GM12875 (cell line): ENCODE measurements around the gene TLR3.

ENCODE experiments used
- H3K4me3 ChIP-seq: one replicate; pipeline ENCODE4 v1.5.1; 2011; ENCODE audit warnings: low read depth, low read length, control low read depth
- CTCF ChIP-seq: IDR thresholded peaks from 2 replicates; pipeline ENCODE4 v1.5.1; 2011; ENCODE audit warnings: low read depth, mild to moderate bottlenecking, control low read depth, inconsistent platforms, low read length, moderate library complexity, borderline replicate concordance; ENCODE audit not compliant: insufficient read depth

Gene TLR3

DNA sequence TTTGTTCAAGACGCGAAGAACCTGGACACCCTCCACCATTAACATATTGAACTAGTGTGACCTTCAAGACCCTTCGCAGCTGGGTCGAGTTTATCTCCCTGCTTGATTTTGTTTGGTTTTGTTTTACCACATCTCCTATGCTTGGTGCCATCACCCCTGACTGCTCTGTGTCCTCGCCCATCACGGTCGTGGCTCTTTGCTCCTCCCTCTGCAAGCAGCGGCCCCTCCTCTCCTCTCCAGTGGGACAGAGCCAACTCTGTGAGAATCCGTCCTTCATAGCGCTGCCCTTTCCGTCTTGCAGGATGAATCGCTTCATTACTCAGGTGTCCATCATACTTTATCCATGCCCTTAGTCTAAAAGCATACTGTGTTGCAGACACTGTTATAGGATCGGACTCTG, 26.4 kb downstream of the TLR3 start:
- no peak for TF ChIP-seq CTCF

DNA sequence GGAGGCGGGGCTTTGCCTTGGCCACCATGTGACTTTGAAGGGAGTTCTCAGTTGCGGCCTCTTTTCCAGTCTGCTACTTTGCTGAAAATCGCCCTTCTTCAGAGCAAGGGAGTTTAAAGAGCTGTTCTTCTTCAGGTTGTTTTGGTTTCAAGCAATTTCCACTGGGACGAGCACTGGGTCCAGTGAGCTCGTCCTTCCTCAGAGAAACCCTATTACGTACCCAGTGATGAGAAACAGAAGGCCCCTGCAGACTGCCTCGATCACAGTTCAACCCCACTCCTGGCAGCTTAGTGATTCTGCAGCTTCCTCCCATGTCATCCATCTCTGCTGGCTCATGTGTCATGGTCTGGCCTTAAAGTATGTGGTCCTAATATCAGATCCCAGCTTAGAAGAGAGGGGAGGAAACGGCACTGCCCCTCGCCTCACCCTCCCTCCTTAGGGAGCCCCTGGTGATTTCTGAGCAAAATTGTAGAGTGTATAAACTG, 27.8 kb downstream of the TLR3 start:
- no peak for TF ChIP-seq CTCF
- H3K4me3 ChIP-seq = no peak overlapping the region

More for the DNA sequence above, 26.4 kb downstream of the TLR3 start:
- no peak overlapping the region for H3K4me3 ChIP-seq

DNA sequence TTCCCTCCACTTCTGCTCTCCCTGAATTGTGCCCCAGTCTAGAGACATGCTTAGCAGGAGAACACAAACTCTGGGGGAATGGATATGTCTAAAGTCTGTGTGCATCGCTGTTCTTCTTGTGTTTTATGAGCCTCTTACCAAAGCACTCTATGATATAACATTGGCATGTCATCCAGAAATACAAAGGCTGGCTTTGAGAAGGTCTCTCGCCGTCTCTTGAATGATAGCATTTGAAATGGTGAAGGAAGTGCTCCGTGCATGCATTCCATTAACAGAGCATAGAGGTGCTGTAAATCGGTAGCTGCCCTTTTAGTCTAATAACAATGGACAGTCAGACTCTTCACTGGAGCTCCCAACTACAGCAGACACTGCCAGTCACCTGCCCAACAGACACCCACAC, 28.4 kb downstream of the TLR3 start:
- no peak overlapping the region for H3K4me3 ChIP-seq
- no peak for TF ChIP-seq CTCF

- no peak for TF ChIP-seq CTCF
- no peak overlapping the region for H3K4me3 ChIP-seq
Measured at GRCh38 chr4:186102931-186103330, 34.0 kb downstream of the TLR3 start.

GRCh38 chr4:186104114-186104889, 35.3 kb downstream of the TLR3 start, which contains the start of gene FAM149A:
FAM149A (plus strand) TSS chr4:186104704.
- no peak within 1 kb of the TSS for H3K4me3 ChIP-seq

GRCh38 chr4:186104890-186105646, 36.1 kb downstream of the TLR3 start:
- H3K4me3 ChIP-seq = no peak overlapping the region
- no peak for TF ChIP-seq CTCF

More at GRCh38 chr4:186104114-186104889, 35.3 kb downstream of the TLR3 start, which contains the start of gene FAM149A:
- TF ChIP-seq CTCF = no peak
